ENCODE results near the gene DNLZ. TPM values are rescaled to one million over a fixed set of nuclear protein-coding genes. Genes with fewer than 3 reads are reported as not detected.

Gene DNLZ
- total and polyA plus RNA-seq, 2 of the 4 experiments (the other 2 are of a cell fraction): 2.0 to 11.4 TPM

GRCh38 chr9:136389396-136389795 lies 25.9 kb upstream of the DNLZ start:
- Histone ChIP-seq H4K8ac (ENCODE audit: low read depth in 2 of 2, low read length in 2 of 2) (no peak overlapping the region), H2BK120ac (ENCODE audit: low read depth, low read length) (no peak overlapping the region), H4K91ac (ENCODE audit: insufficient read depth, low read depth, low read length) (no peak overlapping the region), H3K14ac (replicated peaks; ENCODE audit: low read depth, low read length) (no peak overlapping the region), H3K9ac (ENCODE audit: low read depth, low read length) (no peak overlapping the region), H3K9me1 (ENCODE audit: insufficient read depth, low read length) (no peaks in the 10 kb centered on the region), H3K27me3 (ENCODE audit: control insufficient read depth, insufficient read depth, low read length) (no peaks in the 10 kb centered on the region), H3K56ac (ENCODE audit: extremely low read depth, insufficient read depth, low read length) (no peak overlapping the region), H2BK15ac (ENCODE audit: low read depth, low read length) (no peak overlapping the region), H3K36me3 (ENCODE audit: control insufficient read depth, insufficient read depth, low read length) (peaks cover 71% of the 10 kb centered on the region), H2AK5ac (ENCODE audit: low read depth, low read length) (no peak overlapping the region), H2BK20ac (ENCODE audit: low read depth, low read length) (no peak overlapping the region), H3K79me1 (ENCODE audit: low read depth in 1 of 2, low read length in 2 of 2) (peaks cover 4 to 10% of the 10 kb centered on the region in 2 experiments; a peak in 2 of 4 replicates), H3K4me1 (ENCODE audit: control insufficient read depth, insufficient read depth, low read length) (no peaks in the 10 kb centered on the region), H3K4me3 (ENCODE audit: insufficient read depth, low read depth, low read length) (no peak overlapping the region), H4K20me1 (ENCODE audit: insufficient read depth, low read length) (no peaks in the 10 kb centered on the region), H2AK9ac (replicated peaks; ENCODE audit: low read depth, low read length, poor library complexity) (no peak overlapping the region), H4K5ac (ENCODE audit: low read depth, low read length) (no peak overlapping the region), H3K27ac (ENCODE audit: insufficient read depth, low read length) (no peak overlapping the region), H3K4ac (ENCODE audit: low read depth, low read length) (no peak overlapping the region), H3K18ac (ENCODE audit: low read depth, low read length) (no peak overlapping the region), H2BK5ac (ENCODE audit: low read depth, low read length, poor library complexity, severe bottlenecking) (no peak overlapping the region), H2AFZ (replicated peaks; ENCODE audit: low read length, poor library complexity) (no peak overlapping the region), H3K23ac (ENCODE audit: low read depth, low read length) (no peak overlapping the region), H3K4me2 (ENCODE audit: low read depth, low read length) (no peak overlapping the region), H3K9me3 (ENCODE audit: control insufficient read depth, insufficient read depth, low read length) (no peaks in the 10 kb centered on the region)
- BruUV-seq (replicated peaks): no TSS peak
- ChIA-PET CTCF (no interaction called here), POLR2A (ENCODE audit: unreplicated experiment) (no interaction called here)
- no peak for TF ChIP-seq MAZ (IDR thresholded peaks at IDR 0.05; ENCODE audit: borderline replicate concordance, low read depth, low read length)
- TF ChIP-seq RCOR1 (IDR thresholded peaks at IDR 0.05; ENCODE audit: insufficient replicate concordance, low read length): no peak
- TF ChIP-seq RFX5 (IDR thresholded peaks at IDR 0.05; ENCODE audit: low read depth, low read length): no peak
- dilution Hi-C loops (cut with HindIII; ENCODE audit: low sequenced_read_pairs, unreplicated experiment) (no loop called here), in situ Hi-C loops (cut with MboI; ENCODE audit: low sequenced_read_pairs) (no loop called here), intact Hi-C loops (cut with micrococcal nuclease) (no loop called here)
- DNase-seq (no peak), ATAC-seq (ENCODE audit: low read depth) (no peak)
- 90% methylated on average over 5 of the region's 14 CpGs; no CpG with 5 or more reads in 1 of the 2 experiments for WGBS, 2 experiments (ENCODE audit: extremely low coverage in 2 of 2, insufficient read length in 1 of 2)
